ENCODE measurements around the gene C10orf53.

The C10orf53 gene

DNA sequence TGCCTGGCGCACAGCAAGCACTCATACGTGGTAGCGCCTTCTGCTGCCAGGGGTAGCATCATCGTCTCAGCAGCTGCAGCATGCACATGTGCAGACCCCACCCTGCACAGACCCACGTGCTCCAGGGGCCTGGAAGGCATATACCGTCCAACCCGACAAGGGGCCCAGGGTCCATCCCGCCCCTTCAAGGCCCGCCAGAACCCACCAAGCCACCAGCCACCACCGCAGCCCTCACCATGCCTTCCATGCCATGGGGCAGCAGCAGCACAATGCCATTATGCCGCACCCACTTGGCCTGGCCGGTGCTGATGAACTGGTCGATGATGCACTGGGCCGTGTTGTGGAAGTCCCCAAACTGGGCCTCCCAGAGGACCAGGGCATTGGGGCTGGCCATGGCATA is 60.0 kb downstream of the C10orf53 start:
- DNase-seq: no peak

DNA sequence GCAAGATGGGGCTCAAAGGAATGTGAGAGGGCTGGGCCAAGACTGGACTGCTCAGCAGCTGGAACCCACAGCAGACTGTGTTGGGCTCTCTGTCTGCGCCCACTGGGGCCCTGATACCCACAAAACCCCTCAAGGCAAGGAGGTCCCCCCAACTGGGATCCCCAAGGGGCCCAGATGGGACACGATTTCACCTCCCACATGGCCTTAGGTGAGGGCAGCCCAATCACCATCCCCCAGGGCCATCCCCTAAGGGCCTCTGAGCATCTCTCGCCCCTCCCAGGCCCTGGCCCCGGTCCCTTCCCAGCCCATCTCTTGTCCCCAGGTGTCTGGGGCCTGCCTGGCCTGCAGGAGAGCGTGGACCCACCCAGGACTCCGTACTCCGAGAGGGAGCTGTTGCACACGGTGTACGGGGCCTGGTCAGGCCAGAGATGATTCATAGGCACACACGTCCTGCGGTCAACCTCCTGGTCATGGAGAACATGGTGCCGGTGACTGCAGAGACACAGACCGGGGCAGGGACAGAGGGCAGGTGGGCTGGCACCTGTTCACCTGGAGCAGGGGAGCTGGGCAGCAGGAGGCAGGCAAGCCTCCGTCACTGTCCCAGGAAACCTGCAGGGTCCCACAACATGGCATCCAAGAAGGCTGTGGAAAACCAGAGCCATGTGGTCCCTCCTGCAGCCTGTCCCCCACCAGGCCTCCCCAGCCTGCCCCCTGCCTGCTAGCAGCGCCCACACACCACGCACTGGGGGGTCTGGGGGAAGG is 61.1 kb downstream of the C10orf53 start:
- DNase-seq: no peak

DNA sequence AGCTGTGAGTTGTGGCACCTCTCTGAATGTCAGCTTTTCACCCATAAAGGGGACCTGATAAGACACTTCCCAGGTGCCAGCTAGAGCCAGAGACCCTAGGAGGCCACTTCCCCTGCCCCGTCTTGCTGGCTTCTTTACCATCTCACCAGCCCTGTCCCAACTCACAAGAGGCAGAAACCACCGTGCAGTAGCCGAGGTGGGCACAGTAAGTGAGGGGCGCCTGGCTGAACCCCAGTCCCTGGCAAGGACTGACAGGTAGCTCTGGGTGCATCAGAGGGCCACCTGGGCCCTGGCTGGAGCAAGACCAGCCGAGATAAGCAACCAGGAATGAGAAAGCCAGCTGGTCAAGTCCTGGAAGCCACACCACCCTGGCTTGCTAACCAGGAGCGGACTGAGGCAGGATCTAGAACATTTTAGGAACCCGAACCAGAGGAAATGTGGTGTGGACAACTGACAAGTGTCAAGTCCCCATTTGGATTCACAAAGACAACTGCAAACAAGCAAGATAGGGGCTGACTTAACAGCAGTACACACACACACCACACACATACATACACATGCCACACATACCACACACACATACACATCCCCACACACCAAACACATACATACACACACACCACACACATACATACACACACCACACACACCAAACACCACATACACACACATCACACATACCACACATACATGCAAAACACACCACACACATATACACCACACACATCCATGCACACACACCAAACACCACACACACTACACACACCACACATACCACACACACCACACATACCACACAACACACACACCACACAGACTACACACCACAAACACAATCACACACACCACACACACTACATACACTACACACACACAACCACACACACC is 61.9 kb downstream of the C10orf53 start:
- DNase-seq: no peak

DNA sequence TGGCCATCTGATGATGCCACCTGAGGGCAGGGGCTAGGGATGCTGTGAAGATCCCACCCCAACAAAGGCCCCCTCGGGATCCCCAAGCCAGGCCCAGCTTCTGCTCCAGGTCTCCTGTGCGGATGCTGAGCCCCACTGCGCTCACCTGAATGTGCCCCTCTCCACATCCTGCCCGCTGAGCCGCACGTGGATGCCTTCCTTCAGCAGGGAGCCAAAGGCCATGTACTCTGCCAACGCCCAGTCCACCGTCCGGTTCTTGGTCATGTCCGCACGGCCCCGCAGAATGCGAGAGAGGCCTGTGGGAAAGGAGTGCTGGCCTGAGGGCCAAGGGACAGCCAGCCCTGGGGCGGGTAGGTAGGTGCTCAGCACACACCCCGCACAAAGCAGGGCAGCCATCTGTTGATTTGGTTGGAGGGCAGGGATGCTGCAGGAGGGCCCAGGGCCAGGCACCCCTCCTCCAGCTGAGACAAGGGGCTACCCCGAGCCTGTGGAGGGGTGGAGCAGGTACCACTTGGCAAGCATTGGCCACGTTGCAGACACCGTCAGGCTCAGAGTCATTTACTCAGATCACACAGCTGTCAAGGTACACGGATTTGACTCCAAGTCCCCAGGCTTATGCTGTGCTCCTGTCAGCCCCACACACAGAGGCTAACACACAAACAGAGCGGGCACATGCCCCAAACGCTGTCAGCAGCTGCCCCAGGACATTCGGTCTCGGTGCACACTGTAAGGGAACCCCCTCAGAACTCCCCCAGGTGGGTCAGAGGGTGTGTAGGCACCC is 63.4 kb downstream of the C10orf53 start:
- DNase-seq: no peak

DNA sequence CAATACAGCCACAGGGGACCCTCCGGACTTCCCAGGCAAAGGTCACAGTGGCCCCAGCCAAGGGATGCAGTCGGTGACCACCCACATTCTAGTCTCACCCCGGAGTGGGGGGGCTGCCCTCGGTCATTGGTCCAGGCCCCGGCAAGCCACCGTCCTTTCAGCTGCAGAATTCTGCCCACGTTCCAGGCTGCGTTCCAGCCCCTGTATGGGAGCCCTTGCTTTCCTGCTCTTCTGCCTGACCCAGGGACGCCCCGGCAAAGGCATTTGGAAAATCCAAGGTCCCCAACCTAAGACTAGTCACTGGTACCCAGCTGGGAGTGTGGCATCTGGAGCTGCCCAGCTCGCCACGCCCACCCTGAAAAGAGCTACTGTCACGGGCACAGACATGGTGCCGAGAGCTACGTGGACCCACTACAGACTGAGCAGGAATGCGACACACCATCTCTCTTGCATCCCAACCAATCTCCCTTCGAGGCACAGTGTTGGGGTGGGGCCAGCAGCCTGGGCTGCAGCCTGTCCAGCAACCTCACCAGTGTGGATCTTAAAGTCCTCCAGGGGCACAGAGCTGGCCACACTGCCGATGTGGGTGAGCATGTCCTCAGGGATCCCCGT is 64.1 kb downstream of the C10orf53 start:
- no peak for DNase-seq

DNA sequence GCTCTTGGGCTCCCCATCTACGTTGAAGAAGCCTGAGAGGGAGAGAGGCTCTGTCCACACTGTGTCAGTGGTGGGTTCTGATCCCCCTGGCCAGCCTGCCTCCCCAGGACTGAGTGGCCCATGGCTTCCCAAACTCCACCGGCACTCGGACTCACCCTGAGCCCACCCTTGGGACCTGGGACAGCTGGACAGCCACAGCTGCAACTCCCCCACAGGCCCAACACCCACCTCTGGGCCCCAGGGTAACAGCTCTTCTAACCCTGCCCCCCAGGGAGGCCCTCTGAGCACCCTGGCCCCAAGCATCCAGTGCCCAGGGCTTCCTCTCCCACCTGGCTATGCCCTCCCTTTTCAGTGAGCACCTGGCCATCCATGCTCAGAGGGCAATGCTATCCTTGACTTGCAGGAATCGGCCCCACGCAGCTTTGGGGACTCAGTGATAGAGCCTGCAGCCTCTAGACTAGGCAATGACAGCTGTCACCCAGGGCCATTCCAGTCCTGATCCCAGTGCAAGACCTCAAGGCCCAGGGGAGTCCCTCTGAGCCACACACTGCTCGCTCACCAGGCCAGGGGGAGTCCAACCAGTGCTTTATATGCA is 64.7 kb downstream of the C10orf53 start:
- DNase-seq: no peak

DNA sequence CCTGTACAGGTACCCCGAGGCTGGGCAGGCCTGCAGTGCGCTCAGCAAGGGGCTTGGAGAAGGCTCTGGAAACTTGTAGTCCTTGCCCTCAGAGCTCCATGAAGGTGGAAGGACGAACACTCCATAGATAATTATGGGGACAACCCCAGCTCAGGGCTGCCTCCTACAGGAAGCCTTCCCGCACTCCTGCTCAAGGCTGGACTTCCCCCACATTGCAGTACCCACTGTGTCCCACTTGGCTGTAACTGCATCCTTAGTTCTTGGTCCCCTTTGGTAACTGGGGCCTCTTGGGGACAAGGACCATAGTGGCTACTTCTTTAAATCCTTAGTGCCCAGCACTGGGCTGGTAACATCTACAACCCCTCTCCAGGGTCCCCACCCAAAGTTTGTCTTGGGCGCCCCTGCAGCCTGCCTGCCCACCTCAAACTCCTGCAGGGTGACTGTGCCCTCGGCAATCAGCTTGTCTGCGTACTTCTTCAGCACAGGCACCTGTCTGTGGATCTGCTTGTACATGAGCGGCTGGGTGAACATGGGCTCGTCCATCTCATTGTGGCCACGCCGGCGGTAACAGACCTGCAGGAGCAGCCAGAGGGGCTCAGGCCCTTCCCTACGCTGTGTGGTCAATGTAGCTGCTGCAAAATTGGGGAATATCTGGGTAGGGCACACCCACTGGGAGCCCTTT is 65.6 kb downstream of the C10orf53 start:
- no peak for DNase-seq

DNA sequence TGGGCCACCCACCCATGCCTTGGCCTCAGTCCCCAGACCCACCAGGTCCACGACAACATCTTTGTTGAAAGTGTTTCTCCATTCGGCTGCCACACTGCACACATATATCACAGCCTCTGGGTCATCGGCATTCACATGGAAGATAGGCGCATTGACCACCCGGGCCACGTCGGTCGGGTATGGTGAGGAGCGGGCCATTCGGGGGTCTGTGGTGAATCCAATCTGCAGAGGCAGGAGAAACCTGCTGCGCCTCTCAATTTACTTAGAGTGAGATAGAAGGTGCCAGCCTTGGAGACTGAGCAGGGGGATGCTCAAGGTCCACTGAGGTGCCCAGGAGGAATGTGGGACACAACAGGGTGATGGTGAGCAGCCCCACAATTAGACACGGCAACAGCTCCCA is 66.3 kb downstream of the C10orf53 start:
- DNase-seq: no peak

DNA sequence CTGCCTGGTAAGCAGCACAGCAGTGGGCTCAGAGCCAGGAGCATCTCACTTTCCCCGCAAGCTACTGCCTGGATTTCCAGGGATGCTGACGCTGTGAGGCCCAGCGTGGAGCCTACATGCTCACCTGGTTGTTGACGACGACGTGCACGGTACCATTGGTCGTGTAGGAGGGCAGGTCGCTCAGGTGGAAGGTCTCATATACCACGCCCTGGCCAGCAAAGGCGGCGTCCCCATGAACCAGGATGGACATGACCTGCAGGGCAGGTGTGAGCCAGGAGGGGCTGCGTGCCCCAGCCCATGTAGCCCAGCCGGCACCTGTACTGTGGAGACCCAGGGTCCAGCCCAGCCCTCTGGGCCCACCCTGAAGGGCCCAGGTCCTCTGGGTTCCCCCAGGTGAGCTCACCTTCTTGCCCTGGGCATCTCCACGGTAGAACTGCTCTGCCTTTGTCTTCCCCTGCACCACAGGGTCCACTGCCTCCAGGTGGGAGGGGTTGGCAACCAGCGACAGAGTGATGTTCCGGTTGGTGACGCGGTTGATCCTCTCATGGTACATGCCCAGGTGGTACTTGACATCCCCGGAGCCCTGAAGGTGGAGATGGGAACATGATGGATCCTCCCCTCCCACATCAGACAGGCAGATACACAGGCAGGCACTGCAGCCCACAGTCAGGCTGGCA is 67.3 kb downstream of the C10orf53 start:
- DNase-seq: no peak
